HepG2 (cell line): Measurements from ENCODE around the gene CHST2. TPM values are rescaled to one million over a fixed set of nuclear protein-coding genes. Genes with fewer than 3 reads are reported as not detected.

Source experiments
- ATAC-seq: fragments of 200-7000 bp; cut with Tn5 transposase; 3 replicates; pipeline ENCODE4 v1.9.1; 2020; ENCODE audit warnings: mild to moderate bottlenecking, moderate library complexity
- BruUV-seq: library from RNA; stranded (reverse); fragments of 400-500 nt; replicated peaks from 2 replicates; lab custom pipeline; 2021; lab: Mats Ljungman, UMichigan
- CTCF ChIA-PET: fragments of 300-600 bp; formaldehyde crosslinking; extraction: SDS; loops from one replicate; lab custom pipeline; 2021; ENCODE audit warnings: low total read pairs, inconsistent platforms, low intra/inter-chr PET ratio; lab: Yijun Ruan, JAX
- POLR2A ChIA-PET: fragments of 350-600 bp; sonication (Branson Sonifier 250); formaldehyde crosslinking; loops from one replicate; lab custom pipeline; 2020; ENCODE audit warnings: antibody characterized with exemption, inconsistent platforms; lab: Yijun Ruan, JAX
- DNase-seq: peaks from one replicate; pipeline ENCODE4 v3.0.0-alpha.2; 2015; ENCODE audit warnings: low spot score
- FAIRE-seq: peaks from 3 replicates; lab custom pipeline; 2011; peaks lifted over from hg19 to GRCh38; lab: Jason Lieb, UNC
- H2AFZ ChIP-seq: one replicate; pipeline ENCODE4 v1.6.1; 2011; ENCODE audit warnings: low read length, inconsistent platforms
- H3K27ac ChIP-seq: fragments of 300-600 bp; 3 replicates; pipeline ENCODE4 v1.8.0; 2011; ENCODE audit warnings: mixed run types, mild to moderate bottlenecking, mixed read lengths, low read length, inconsistent platforms; ENCODE audit not compliant: insufficient read depth; ENCODE audit errors: extremely low read length
- H3K27me3 ChIP-seq, 2 experiments: fragments of 200-600 bp in 1 of 2; 2 replicates in 1 of 2; 3 replicates in 1 of 2; pipeline versions ENCODE4 v1.6.0 to v1.8.0; 2011; ENCODE audit warnings: low read length in 2 of 2, mild to moderate bottlenecking in 2 of 2, moderate library complexity in 2 of 2, inconsistent platforms in 1 of 2; ENCODE audit not compliant: insufficient read depth in 2 of 2, control insufficient read depth in 1 of 2
- H3K36me3 ChIP-seq, 2 experiments: fragments of 200-600 bp in 1 of 2; replicated peaks in 1 of 2; 2 replicates in 1 of 2; 3 replicates in 1 of 2; pipeline versions ENCODE4 v1.5.1 to v1.8.0; 2011; ENCODE audit warnings: low read length in 2 of 2, inconsistent platforms in 1 of 2; ENCODE audit not compliant: insufficient read depth in 2 of 2, control insufficient read depth in 1 of 2
- H3K4me1 ChIP-seq: 2 replicates; pipeline ENCODE4 v1.5.1; 2012; ENCODE audit warnings: low read length, inconsistent platforms; ENCODE audit not compliant: insufficient read depth
- H3K4me2 ChIP-seq: 2 replicates; pipeline ENCODE4 v1.6.0; 2011; ENCODE audit warnings: low read depth, low read length, inconsistent platforms
- H3K4me3 ChIP-seq, 3 experiments: fragments of 200-600 bp in 1 of 3; sonication (generic), shearing (Covaris generic) in 1 of 3; replicated peaks in 1 of 3; 2 replicates each; pipeline ENCODE4 v1.5.1; 2011 to 2016; ENCODE audit warnings: low read length in 3 of 3, inconsistent platforms in 2 of 3, low read depth in 2 of 3, mild to moderate bottlenecking in 2 of 3, control low read depth in 1 of 3, mixed read lengths in 1 of 3; ENCODE audit not compliant: insufficient read depth in 1 of 3
- H3K79me2 ChIP-seq: one replicate; pipeline ENCODE4 v1.6.1; 2011; ENCODE audit warnings: low read length, inconsistent platforms; ENCODE audit not compliant: insufficient read depth
- H3K9ac ChIP-seq: 2 replicates; pipeline ENCODE4 v1.6.0; 2011; ENCODE audit warnings: mild to moderate bottlenecking, low read depth, low read length, inconsistent platforms; ENCODE audit not compliant: insufficient read depth
- H3K9me3 ChIP-seq: 2 replicates; pipeline ENCODE4 v1.5.1; 2012; ENCODE audit warnings: mild to moderate bottlenecking, low read length
- H4K20me1 ChIP-seq: 2 replicates; pipeline ENCODE4 v1.6.0; 2011; ENCODE audit warnings: inconsistent platforms, mild to moderate bottlenecking, low read length, moderate library complexity; ENCODE audit not compliant: insufficient read depth
- CCAR2 ChIP-seq: fragments of 200-400 bp; formaldehyde crosslinking; optimal IDR thresholded peaks from 2 replicates; pipeline ENCODE3; 2018; ENCODE audit warnings: low read depth, mild to moderate bottlenecking, low read length, moderate library complexity
- CEBPB ChIP-seq: IDR thresholded peaks from 2 replicates; pipeline ENCODE4 v1.6.1; 2011; ENCODE audit warnings: low read depth, low read length, improper control_type of control experiment, borderline replicate concordance
- HOXA9 ChIP-seq: sonication (generic); formaldehyde crosslinking; IDR thresholded peaks from 2 replicates; pipeline ENCODE4 v1.8.1; 2022; ENCODE audit warnings: missing genetic modification reagents, mild to moderate bottlenecking, moderate library complexity, borderline replicate concordance
- MXD1 ChIP-seq: sonication (generic); formaldehyde crosslinking; IDR thresholded peaks from 2 replicates; pipeline ENCODE4 v1.4.0; 2020; ENCODE audit warnings: mild to moderate bottlenecking, missing genetic modification reagents
- PRDM15 ChIP-seq: sonication (generic); formaldehyde crosslinking; IDR thresholded peaks from 2 replicates; pipeline ENCODE4 v1.4.0; 2020; ENCODE audit warnings: missing genetic modification reagents
- TFAP4 ChIP-seq: sonication (generic); IDR thresholded peaks from 2 replicates; pipeline ENCODE4 v1.6.1; 2016; ENCODE audit warnings: low read depth, borderline replicate concordance
- WGBS: methylation state at CpG from one replicate; pipeline ENCODE4 v1.1.6; 2017; ENCODE audit warnings: low lambda C conversion rate; 5-methylcytosine and 5-hydroxymethylcytosine counted together
- in situ Hi-C: cut with HindIII; loops from 2 replicates; pipeline ENCODE4 v1.10.0; 2017; ENCODE audit warnings: low pct_unique_long_range_greater_than_20kb; ENCODE audit not compliant: extremely low pct_ligation_motif_present
- intact Hi-C: fragments of 100-400 bp; cut with micrococcal nuclease; formaldehyde crosslinking; loops from one replicate; pipeline ENCODE4 v1.10.0; 2022; ENCODE audit not compliant: unreplicated experiment
- polyA plus RNA-seq, 8 experiments: library from polyadenylated mRNA; depleted of rRNA in 3 of 8; stranded (reverse) in 7 of 8; unstranded in 1 of 8; fragments of >200 nt; fragmentation: Illumina TruSeq in 4 of 8; extraction: Trizol in 4 of 8; gene quantifications; 2 replicates each; pipeline versions ENCODE4 v1.2.1 to v1.2.3, GENCODE V29; 2011 to 2016; ENCODE audit warnings: low read depth in 4 of 8, missing spikeins in 1 of 8, mixed read lengths in 1 of 8; ENCODE audit not compliant: insufficient read depth in 1 of 8
- total RNA-seq, 5 experiments: library from RNA; depleted of rRNA; stranded (reverse); fragments of >200 nt; fragmentation: Illumina TruSeq; extraction: Trizol; gene quantifications; 2 replicates each; pipeline ENCODE4 v1.2.3, GENCODE V29; 2016; ENCODE audit warnings: low read depth in 1 of 5

The CHST2 gene
- total and polyA plus RNA-seq, 2 of the 13 experiments (the other 11 are each of a cell fraction or from before 2014, with no cell fraction given) = not detected

GRCh38 chr3:143081844-143082778 is 37.5 kb upstream of the CHST2 start (continued):
- TF ChIP-seq PRDM15 (CRISPR knock-in tag) (no peak), HOXA9 (CRISPR knock-in tag) (no peak), CEBPB (no peak), CCAR2 (no peak), TFAP4 (no peak)

- POLR2A ChIA-PET = no interaction called here
- no peak overlapping the region for H3K4me2 ChIP-seq
- CTCF ChIA-PET = no interaction called here
These were observed 35.8 kb upstream of the CHST2 start for GRCh38 chr3:143083781-143084180.

More at GRCh38 chr3:143083781-143084180, 35.8 kb upstream of the CHST2 start:
- DNase-seq = no peak
- no peak; the same call in 1 of the 3 replicates for ATAC-seq
- Histone ChIP-seq H3K4me3 (no peak overlapping the region), H3K9ac (no peak overlapping the region), H3K36me3 (no peaks in the 10 kb centered on the region), H4K20me1 (no peaks in the 10 kb centered on the region), H3K27me3 (peaks cover 2 to 6% of the 10 kb centered on the region in 2 experiments; a peak in 2 of 5 replicates), H3K4me1 (no peaks in the 10 kb centered on the region), H3K79me2 (no peaks in the 10 kb centered on the region), H3K27ac (no peak overlapping the region), H2AFZ (no peak overlapping the region), H3K9me3 (no peaks in the 10 kb centered on the region)
- no peak for FAIRE-seq
- BruUV-seq = no TSS peak
- TF ChIP-seq CEBPB = peak; percentile 53; the same call in 1 of the 2 replicates
- TF ChIP-seq MXD1 (CRISPR knock-in tag) = no peak
- intact Hi-C loops (no loop called here), in situ Hi-C loops (no loop called here)
- WGBS = 10% methylated on average over 2 of the region's 3 CpGs
